Sigmoid colon (tissue), 4 donors: ENCODE measurements around the gene REPS2.

Source experiments
- POLR2A ChIP-seq, 2 donors: fragments of 450-650 bp; IDR thresholded peaks; one replicate each; pipeline ENCODE4 v1.6.1; 2016; ENCODE audit warnings: antibody characterized with exemption in 2 of 2, mild to moderate bottlenecking in 2 of 2, moderate library complexity in 2 of 2
- POLR2AphosphoS5 ChIP-seq, 4 donors: sonication (generic); formaldehyde crosslinking; IDR thresholded peaks; one replicate each; pipeline ENCODE4 v1.6.1; 2017; ENCODE audit warnings: antibody characterized with exemption in 4 of 4
- TF ChIP-seq, protein P1 (sequence below), 4 experiments: fragments of 450-650 bp in 3 of 4; fragments of 200-600 bp in 1 of 4; IDR thresholded peaks; one replicate each; pipeline ENCODE4 v1.5.1; 2016 to 2019; ENCODE audit warnings: antibody characterized with exemption in 4 of 4, mild to moderate bottlenecking in 3 of 4, moderate library complexity in 2 of 4

DNA sequence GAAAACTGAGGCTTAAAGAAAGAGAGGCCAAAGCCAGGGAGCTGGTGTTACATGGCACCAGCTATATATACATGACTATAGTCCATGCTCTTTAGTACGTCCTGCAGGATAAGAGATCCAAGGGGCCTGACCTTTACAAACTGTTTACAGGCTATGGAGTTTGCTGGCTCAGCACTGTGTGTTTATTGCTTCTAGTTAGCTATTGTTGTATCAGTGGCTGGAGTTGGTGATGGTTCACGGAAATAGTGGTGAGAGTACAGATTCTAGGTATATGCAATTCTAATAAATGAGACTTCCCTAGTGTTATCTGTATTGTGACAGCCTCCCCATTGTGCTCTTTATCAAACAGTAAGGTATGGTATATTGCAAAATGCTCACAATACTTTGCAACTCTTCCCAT, 46.5 kb downstream of the REPS2 start:
- TF ChIP-seq, protein P1, sequence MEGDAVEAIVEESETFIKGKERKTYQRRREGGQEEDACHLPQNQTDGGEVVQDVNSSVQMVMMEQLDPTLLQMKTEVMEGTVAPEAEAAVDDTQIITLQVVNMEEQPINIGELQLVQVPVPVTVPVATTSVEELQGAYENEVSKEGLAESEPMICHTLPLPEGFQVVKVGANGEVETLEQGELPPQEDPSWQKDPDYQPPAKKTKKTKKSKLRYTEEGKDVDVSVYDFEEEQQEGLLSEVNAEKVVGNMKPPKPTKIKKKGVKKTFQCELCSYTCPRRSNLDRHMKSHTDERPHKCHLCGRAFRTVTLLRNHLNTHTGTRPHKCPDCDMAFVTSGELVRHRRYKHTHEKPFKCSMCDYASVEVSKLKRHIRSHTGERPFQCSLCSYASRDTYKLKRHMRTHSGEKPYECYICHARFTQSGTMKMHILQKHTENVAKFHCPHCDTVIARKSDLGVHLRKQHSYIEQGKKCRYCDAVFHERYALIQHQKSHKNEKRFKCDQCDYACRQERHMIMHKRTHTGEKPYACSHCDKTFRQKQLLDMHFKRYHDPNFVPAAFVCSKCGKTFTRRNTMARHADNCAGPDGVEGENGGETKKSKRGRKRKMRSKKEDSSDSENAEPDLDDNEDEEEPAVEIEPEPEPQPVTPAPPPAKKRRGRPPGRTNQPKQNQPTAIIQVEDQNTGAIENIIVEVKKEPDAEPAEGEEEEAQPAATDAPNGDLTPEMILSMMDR (IDR thresholded peaks at IDR 0.05): no peak
- no peak for TF ChIP-seq POLR2A (IDR thresholded peaks at IDR 0.05)
- TF ChIP-seq POLR2AphosphoS5 (IDR thresholded peaks at IDR 0.05): no peak
